A549 (cell line): ENCODE data around the gene NFIX. TPM values are rescaled to one million over a fixed set of nuclear protein-coding genes. Genes with fewer than 3 reads are reported as not detected.

Experiments
- ATAC-seq, 2 experiments: fragments of 200-7000 bp in 1 of 2; fragments of >200 bp in 1 of 2; cut with Nextera tagmentation in 1 of 2; cut with Tn5 transposase in 1 of 2; 3 replicates each; pipeline versions ENCODE4 v1.8.0 to v1.9.1; 2018 to 2020; ENCODE audit warnings: mild to moderate bottlenecking in 1 of 2, moderate library complexity in 1 of 2
- CTCF ChIA-PET: fragments of 300-600 bp; sonication (Branson Sonifier 250); formaldehyde crosslinking; extraction: SDS; loops from one replicate; lab custom pipeline; 2021; ENCODE audit warnings: antibody characterized with exemption, inconsistent platforms; lab: Yijun Ruan, JAX
- POLR2A ChIA-PET: fragments of 350-600 bp; formaldehyde crosslinking; extraction: SDS; loops from one replicate; lab custom pipeline; 2021; ENCODE audit warnings: antibody characterized with exemption, inconsistent platforms; lab: Yijun Ruan, JAX
- DNase-seq, 2 experiments: peaks; one replicate each; pipeline versions ENCODE4 v3.0.0 to v3.0.0-alpha.2; 2011 to 2016; ENCODE audit warnings: low read depth in 1 of 2, low spot score in 1 of 2
- FAIRE-seq: peaks from 2 replicates; lab custom pipeline; 2011; peaks lifted over from hg19 to GRCh38; lab: Jason Lieb, UNC
- H3K27ac ChIP-seq, 2 experiments: fragments of >200 bp; sonication (Bioruptor Twin); formaldehyde crosslinking; 3 replicates each; pipeline ENCODE4 v1.5.1; 2016 to 2017
- H3K4me1 ChIP-seq: fragments of >200 bp; sonication (Bioruptor Twin); formaldehyde crosslinking; 3 replicates; pipeline ENCODE4 v1.6.1; 2016
- H3K4me2 ChIP-seq: fragments of >200 bp; sonication (Bioruptor Twin); formaldehyde crosslinking; 3 replicates; pipeline ENCODE4 v1.6.1; 2016
- H3K4me3 ChIP-seq: fragments of >200 bp; sonication (Bioruptor Twin); formaldehyde crosslinking; 3 replicates; pipeline ENCODE4 v1.5.1; 2016
- H3K9me3 ChIP-seq: fragments of >200 bp; sonication (Bioruptor Twin); formaldehyde crosslinking; 3 replicates; pipeline ENCODE4 v1.6.1; 2016
- BCL3 ChIP-seq: fragments of >200 bp; sonication (Bioruptor Twin); formaldehyde crosslinking; IDR thresholded peaks from 3 replicates; pipeline ENCODE4 v1.6.1; 2016
- BHLHE40 ChIP-seq: IDR thresholded peaks from 2 replicates; pipeline ENCODE4 v1.6.1; 2012; ENCODE audit warnings: low read depth, low read length, inconsistent platforms
- CEBPB ChIP-seq, 2 experiments: fragments of >200 bp in 1 of 2; sonication (Bioruptor Twin) in 1 of 2; formaldehyde crosslinking in 1 of 2; IDR thresholded peaks; 2 replicates each; pipeline ENCODE4 v1.6.1; 2012 to 2016
- EHF ChIP-seq: fragments of 250-450 bp; sonication (Bioruptor Pico); IDR thresholded peaks from 2 replicates; pipeline ENCODE4 v1.5.0; 2020; ENCODE audit warnings: mild to moderate bottlenecking
- ELK1 ChIP-seq: fragments of 150-350 bp; IDR thresholded peaks from 2 replicates; pipeline ENCODE4 v1.6.1; 2014; ENCODE audit warnings: low read depth, mild to moderate bottlenecking, low read length
- FOXS1 ChIP-seq: fragments of 250-450 bp; sonication (Bioruptor Pico); IDR thresholded peaks from 2 replicates; pipeline ENCODE4 v1.5.0; 2020; ENCODE audit warnings: mild to moderate bottlenecking, moderate library complexity
- HOXB5 ChIP-seq: fragments of 250-450 bp; sonication (Bioruptor Pico); IDR thresholded peaks from 2 replicates; pipeline ENCODE4 v1.5.0; 2020; ENCODE audit warnings: mild to moderate bottlenecking, moderate library complexity
- JUNB ChIP-seq: fragments of >200 bp; sonication (Bioruptor Twin); formaldehyde crosslinking; IDR thresholded peaks from 2 replicates; pipeline ENCODE4 v1.6.1; 2016
- KDM5A ChIP-seq: fragments of 200-600 bp; sonication (generic); IDR thresholded peaks from 2 replicates; pipeline ENCODE4 v1.6.1; 2016; ENCODE audit warnings: antibody characterized with exemption, mild to moderate bottlenecking
- NPAS2 ChIP-seq: fragments of 250-450 bp; sonication (Bioruptor Pico); IDR thresholded peaks from 2 replicates; pipeline ENCODE4 v1.8.0; 2022; ENCODE audit warnings: mild to moderate bottlenecking, moderate library complexity, borderline replicate concordance
- POLR2A ChIP-seq: IDR thresholded peaks from 2 replicates; pipeline ENCODE4 v1.6.1; 2012; ENCODE audit warnings: mild to moderate bottlenecking, low read length
- RAD21 ChIP-seq, 2 experiments: fragments of >200 bp in 1 of 2; sonication (Bioruptor Twin) in 1 of 2; formaldehyde crosslinking in 1 of 2; IDR thresholded peaks in 1 of 2; conservative IDR thresholded peaks in 1 of 2; 2 replicates in 1 of 2; 3 replicates in 1 of 2; pipeline ENCODE4 v1.6.1; 2012 to 2018; ENCODE audit warnings: inconsistent platforms in 1 of 2
- RCOR1 ChIP-seq: fragments of 150-350 bp; IDR thresholded peaks from 2 replicates; pipeline ENCODE4 v1.6.1; 2014; ENCODE audit warnings: antibody characterized with exemption, low read length, low read depth
- REST ChIP-seq: fragments of 200-600 bp; sonication (generic); IDR thresholded peaks from 2 replicates; pipeline ENCODE4 v1.6.1; 2016; ENCODE audit warnings: antibody characterized with exemption, mild to moderate bottlenecking, moderate library complexity
- RNF2 ChIP-seq: fragments of 200-600 bp; sonication (generic); IDR thresholded peaks from 2 replicates; pipeline ENCODE4 v1.6.1; 2016; ENCODE audit warnings: low read depth, mild to moderate bottlenecking, antibody characterized with exemption, moderate library complexity, borderline replicate concordance
- SREBF2 ChIP-seq: fragments of 450-650 bp; IDR thresholded peaks from 2 replicates; pipeline ENCODE4 v1.6.1; 2014; ENCODE audit warnings: mild to moderate bottlenecking, moderate library complexity
- TP53 ChIP-seq: fragments of 250-450 bp; sonication (Bioruptor Pico); IDR thresholded peaks from 2 replicates; pipeline ENCODE4 v1.5.0; 2021; ENCODE audit warnings: mild to moderate bottlenecking, moderate library complexity
- USF2 ChIP-seq: fragments of 450-650 bp; IDR thresholded peaks from 2 replicates; pipeline ENCODE4 v1.6.1; 2014; ENCODE audit warnings: antibody characterized with exemption
- ZC3H11A ChIP-seq: fragments of 450-650 bp; IDR thresholded peaks from 2 replicates; pipeline ENCODE4 v1.6.1; 2014; ENCODE audit warnings: antibody characterized with exemption, mild to moderate bottlenecking
- ZFP36 ChIP-seq: fragments of 450-650 bp; IDR thresholded peaks from 2 replicates; pipeline ENCODE4 v1.6.1; 2014; ENCODE audit warnings: borderline replicate concordance; ENCODE audit not compliant: partially characterized antibody
- WGBS: methylation state at CpG from one replicate; pipeline ENCODE4 v1.1.6; 2017; ENCODE audit errors: missing lambda C conversion rate; 5-methylcytosine and 5-hydroxymethylcytosine counted together
- polyA plus RNA-seq, 4 experiments: library from polyadenylated mRNA; depleted of rRNA in 3 of 4; stranded (reverse); fragments of >200 nt; fragmentation: RNase III in 1 of 4; extraction: RNeasy Plus Mini Kit Qiagen cat#74134 plus additional on column Dnase treatment in 1 of 4; gene quantifications; 2 replicates in 3 of 4; 3 replicates in 1 of 4; pipeline ENCODE4 v1.2.3, GENCODE V29; 2011 to 2017

NFIX gene
- polyA plus RNA-seq, 2 of the 4 experiments (the other 2 are of a cell fraction) = 0.52 to 3.0 TPM

- peak overlapping the region; percentile 51 to 68; a peak in 4 of 6 replicates for H3K27ac ChIP-seq
These were observed 83.7 kb downstream of the NFIX start for GRCh38 chr19:13078897-13079541.

More at GRCh38 chr19:13078897-13079541, 83.7 kb downstream of the NFIX start:
- ATAC-seq (no peak), FAIRE-seq (no peak)
- no peaks in the 10 kb centered on the region for H3K9me3 ChIP-seq
- H3K4me3 ChIP-seq = no peak overlapping the region
- CTCF ChIA-PET = interaction anchor here (0.6 to 6.9 kb wide), 9 partner anchors 11 to 198 kb away, joined by 3 to 47 read pairs (median 6); no protein-coding TSS in a partner anchor
- TF ChIP-seq RCOR1 (no peak), HOXB5 (no peak), ELK1 (no peak), POLR2A (no peak), BHLHE40 (no peak), BCL3 (no peak), CEBPB (IDR thresholded peaks at IDR 0.05) (no peak), FOXS1 (CRISPR knock-in tag) (no peak), KDM5A (no peak), RAD21 (conservative IDR thresholded peaks at IDR 0.05 in 1 of 2, IDR thresholded peaks at IDR 0.05 in 1 of 2) (no peak), JUNB (no peak), ZFP36 (no peak), REST (no peak), NPAS2 (CRISPR knock-in tag) (no peak), TP53 (CRISPR knock-in tag) (no peak), SREBF2 (no peak), USF2 (no peak), RNF2 (no peak), EHF (CRISPR knock-in tag) (no peak), ZC3H11A (no peak)
- TF ChIP-seq, all 56 proteins: peak for 0
- Histone ChIP-seq H3K4me1 (peaks cover 17% of the 10 kb centered on the region), H3K4me2 (peak overlapping the region; percentile 39)
- no peak for DNase-seq
- POLR2A ChIA-PET = no interaction called here
- 86% methylated on average over 8 of the region's 12 CpGs for WGBS
